Measurements from ENCODE around the gene RPS19BP1.

The RPS19BP1 gene

GRCh38 chr22:39576027-39576426 lies 43.5 kb upstream of the RPS19BP1 start:
- no peak for TF ChIP-seq CTCF (IDR thresholded peaks at IDR 0.05; ENCODE audit: insufficient read depth, low read depth, low read length, missing control alignments)
- H3K4me3 ChIP-seq (ENCODE audit: low read length): no peak overlapping the region
- DNase-seq (ENCODE audit: low read depth): no peak

- TF ChIP-seq CTCF (IDR thresholded peaks at IDR 0.05; ENCODE audit: insufficient read depth, low read depth, low read length, missing control alignments): no peak
- DNase-seq (ENCODE audit: low read depth): no peak
- H3K4me3 ChIP-seq (ENCODE audit: low read length): no peak overlapping the region
Measured at GRCh38 chr22:39575552-39575825, 42.9 kb upstream of the RPS19BP1 start.

- peak; percentile 92 for DNase-seq (ENCODE audit: low read depth)
- H3K4me3 ChIP-seq (ENCODE audit: low read length): no peak overlapping the region
- TF ChIP-seq CTCF (IDR thresholded peaks at IDR 0.05; ENCODE audit: insufficient read depth, low read depth, low read length, missing control alignments): no peak
Measured at GRCh38 chr22:39574779-39575551, 42.4 kb upstream of the RPS19BP1 start.

GRCh38 chr22:39571538-39571937 lies 39.0 kb upstream of the RPS19BP1 start:
- no peak for TF ChIP-seq CTCF (IDR thresholded peaks at IDR 0.05; ENCODE audit: insufficient read depth, low read depth, low read length, missing control alignments)
- no peak for DNase-seq (ENCODE audit: low read depth)
- no peak overlapping the region for H3K4me3 ChIP-seq (ENCODE audit: low read length)

- TF ChIP-seq CTCF (IDR thresholded peaks at IDR 0.05; ENCODE audit: insufficient read depth, low read depth, low read length, missing control alignments): no peak
- no peak within 1 kb of the TSS for H3K4me3 ChIP-seq (ENCODE audit: low read length)
- no peak for DNase-seq (ENCODE audit: low read depth)
Measured at GRCh38 chr22:39570665-39571064, 38.1 kb upstream of the RPS19BP1 start, which contains the start of gene CACNA1I. Gene CACNA1I (plus strand): TSS chr22:39570753. CDS start chr22:39570753, 0 bp downstream.

- no peak for DNase-seq (ENCODE audit: low read depth)
- TF ChIP-seq CTCF (IDR thresholded peaks at IDR 0.05; ENCODE audit: insufficient read depth, low read depth, low read length, missing control alignments): no peak
- no peak overlapping the region for H3K4me3 ChIP-seq (ENCODE audit: low read length)
Measured at GRCh38 chr22:39570226-39570625, 37.7 kb upstream of the RPS19BP1 start.

- H3K4me3 ChIP-seq (ENCODE audit: low read length): no peak overlapping the region
- TF ChIP-seq CTCF (IDR thresholded peaks at IDR 0.05; ENCODE audit: insufficient read depth, low read depth, low read length, missing control alignments): no peak
Measured at GRCh38 chr22:39569066-39569465, 36.5 kb upstream of the RPS19BP1 start.

More at GRCh38 chr22:39569066-39569465, 36.5 kb upstream of the RPS19BP1 start:
- no peak for DNase-seq (ENCODE audit: low read depth)
